GM12874 (cell line): ENCODE results near the gene FTO.

Experiments
- TF ChIP-seq, protein P1 (sequence below): IDR thresholded peaks from 2 replicates; pipeline ENCODE4 v1.5.1; 2011; ENCODE audit warnings: low read depth, mild to moderate bottlenecking, control low read depth, low read length, moderate library complexity; ENCODE audit not compliant: insufficient read depth

The FTO gene

GRCh38 chr16:54148974-54149373, 445.0 kb downstream of the FTO start:
- TF ChIP-seq, protein P1, sequence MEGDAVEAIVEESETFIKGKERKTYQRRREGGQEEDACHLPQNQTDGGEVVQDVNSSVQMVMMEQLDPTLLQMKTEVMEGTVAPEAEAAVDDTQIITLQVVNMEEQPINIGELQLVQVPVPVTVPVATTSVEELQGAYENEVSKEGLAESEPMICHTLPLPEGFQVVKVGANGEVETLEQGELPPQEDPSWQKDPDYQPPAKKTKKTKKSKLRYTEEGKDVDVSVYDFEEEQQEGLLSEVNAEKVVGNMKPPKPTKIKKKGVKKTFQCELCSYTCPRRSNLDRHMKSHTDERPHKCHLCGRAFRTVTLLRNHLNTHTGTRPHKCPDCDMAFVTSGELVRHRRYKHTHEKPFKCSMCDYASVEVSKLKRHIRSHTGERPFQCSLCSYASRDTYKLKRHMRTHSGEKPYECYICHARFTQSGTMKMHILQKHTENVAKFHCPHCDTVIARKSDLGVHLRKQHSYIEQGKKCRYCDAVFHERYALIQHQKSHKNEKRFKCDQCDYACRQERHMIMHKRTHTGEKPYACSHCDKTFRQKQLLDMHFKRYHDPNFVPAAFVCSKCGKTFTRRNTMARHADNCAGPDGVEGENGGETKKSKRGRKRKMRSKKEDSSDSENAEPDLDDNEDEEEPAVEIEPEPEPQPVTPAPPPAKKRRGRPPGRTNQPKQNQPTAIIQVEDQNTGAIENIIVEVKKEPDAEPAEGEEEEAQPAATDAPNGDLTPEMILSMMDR, result no peak

- TF ChIP-seq, protein P1, result no peak
These were observed 446.9 kb downstream of the FTO start for GRCh38 chr16:54150861-54151260.

GRCh38 chr16:54152362-54153239, 448.6 kb downstream of the FTO start:
- TF ChIP-seq, protein P1, result no peak

DNA sequence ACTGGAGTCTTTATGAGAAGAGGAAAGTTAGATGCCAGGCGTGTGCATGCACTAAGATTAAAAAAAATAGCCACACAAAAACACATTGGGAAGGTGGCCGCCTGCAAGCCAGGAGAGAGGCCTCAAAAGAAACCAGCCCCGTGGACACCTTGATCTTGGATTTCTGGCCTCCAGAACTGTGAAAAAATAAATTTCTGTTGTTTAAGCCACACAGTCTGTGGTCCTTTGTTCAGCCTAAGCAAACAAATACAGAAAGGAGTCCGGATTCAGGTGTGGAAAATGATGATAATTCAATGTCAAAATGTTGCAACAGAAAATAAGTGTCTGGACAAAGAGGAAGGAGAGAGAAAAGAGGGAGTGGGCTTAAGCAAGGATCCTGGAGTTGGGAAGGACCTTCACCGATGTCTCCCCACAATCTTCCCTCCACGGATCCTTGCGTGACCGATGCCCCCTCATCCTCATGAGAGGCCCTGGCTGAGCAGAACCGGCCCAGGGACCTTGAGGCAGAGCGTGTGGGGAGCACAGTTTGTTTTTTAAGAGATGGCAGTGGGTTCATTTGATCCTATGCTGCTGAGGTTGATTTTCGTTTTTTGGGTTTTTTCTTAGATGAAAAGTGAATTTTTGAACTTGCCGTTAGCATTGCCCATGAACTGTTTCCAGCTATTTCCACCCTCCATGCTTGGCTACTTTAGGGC, 449.4 kb downstream of the FTO start:
- TF ChIP-seq, protein P1, result no peak

DNA sequence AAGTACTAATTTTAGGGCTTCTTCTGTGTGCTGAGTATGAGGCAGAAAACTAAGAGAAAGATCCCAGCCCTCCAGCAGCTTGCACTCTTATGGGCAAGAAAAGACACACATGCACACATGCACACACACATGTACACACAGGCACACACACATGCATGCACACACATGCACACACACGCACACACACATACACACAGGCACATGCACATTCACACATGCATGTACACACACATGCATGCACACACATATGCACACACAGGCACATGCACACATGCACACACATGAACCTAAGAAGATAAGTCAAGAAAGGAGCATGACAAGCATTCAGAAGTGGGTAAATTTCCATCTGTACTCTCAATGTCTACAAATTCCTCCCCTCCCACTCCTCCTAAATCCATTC, 452.4 kb downstream of the FTO start:
- TF ChIP-seq, protein P1, result no peak

DNA sequence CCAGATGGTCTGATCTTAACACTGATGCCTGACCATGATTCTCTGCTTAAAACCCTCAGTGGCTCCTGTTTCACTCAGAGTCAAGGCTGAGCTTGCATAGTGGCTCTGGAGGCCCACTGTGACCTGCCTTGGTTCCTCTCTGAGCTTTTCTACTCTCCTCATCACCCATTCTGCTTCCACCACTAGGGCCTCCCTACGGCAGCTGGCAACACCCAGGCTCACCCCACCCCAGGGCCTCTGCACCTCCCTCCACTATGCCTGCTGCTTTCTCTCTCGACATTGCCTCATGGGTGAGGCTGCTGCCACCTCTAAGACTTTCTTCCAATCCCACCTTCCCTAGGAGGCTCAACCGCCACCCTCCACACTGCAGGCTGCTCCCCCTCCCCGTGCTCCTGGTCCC, 455.0 kb downstream of the FTO start:
- TF ChIP-seq, protein P1, result no peak

DNA sequence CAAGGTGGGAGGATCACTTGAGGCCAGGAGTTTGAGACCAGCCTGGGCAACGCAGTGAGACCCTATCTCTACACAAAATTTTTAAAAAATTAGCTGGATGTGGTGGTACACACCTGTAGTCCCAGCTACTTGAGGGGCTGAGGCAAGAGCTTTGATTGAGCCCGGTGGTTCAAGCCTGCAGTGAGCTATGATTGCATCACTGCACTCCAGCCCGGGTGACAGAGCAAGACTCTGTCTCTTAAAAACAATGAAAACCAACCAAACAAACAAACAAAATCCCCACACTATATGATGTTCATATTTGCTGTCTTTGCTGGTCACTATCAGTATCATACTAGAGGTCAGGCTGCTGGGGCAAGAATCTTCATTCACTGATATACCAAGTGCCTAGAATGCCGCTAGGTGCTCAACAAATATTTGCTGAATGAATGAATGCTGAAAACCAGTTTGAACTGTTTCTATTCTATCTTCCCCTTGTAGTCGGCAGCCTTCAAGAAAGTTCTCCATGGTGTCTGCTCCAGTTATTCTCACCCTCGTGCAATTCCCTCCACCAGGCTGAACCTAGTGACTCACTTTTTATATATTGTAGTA, 455.6 kb downstream of the FTO start:
- TF ChIP-seq, protein P1, result no peak
